Frontal cortex (tissue), 4 donors: Measurements from ENCODE around the gene APOB. TPM values are rescaled to one million over a fixed set of nuclear protein-coding genes. Genes with fewer than 3 reads are reported as not detected.

ENCODE experiments used
- DNase-seq, 2 donors: peaks; one replicate each; pipeline ENCODE4 v3.0.0; 2012; ENCODE audit warnings: low spot score in 2 of 2
- FAIRE-seq: peaks from 2 replicates; lab custom pipeline; 2012; peaks lifted over from hg19 to GRCh38; lab: Jason Lieb, UNC
- total RNA-seq: library from RNA; depleted of rRNA; stranded (reverse); fragments of >200 nt; gene quantifications from one replicate; pipeline ENCODE4 v1.2.3, GENCODE V29; 2014
- donor health status: control.
- donor health status: control.
- donor health status: control.

Gene APOB
- total RNA-seq, 1 donor from 2014 or later: 0.41 TPM

GRCh38 chr2:20959252-20959651 lies 84.6 kb downstream of the APOB start:
- DNase-seq: no peak
- no peak for FAIRE-seq

- DNase-seq (no peak), FAIRE-seq (no peak)
Observed at GRCh38 chr2:20957788-20958525, 85.9 kb downstream of the APOB start.

- no peak for FAIRE-seq
- no peak for DNase-seq
Observed at GRCh38 chr2:20955277-20956026, 88.4 kb downstream of the APOB start.

GRCh38 chr2:20953146-20953824 lies 90.6 kb downstream of the APOB start:
- no peak for FAIRE-seq

More at GRCh38 chr2:20953146-20953824, 90.6 kb downstream of the APOB start:
- DNase-seq: no peak

Other genes starting within 250 kb of the APOB start
- 17.1 TPM for gene LDAH, start 221.0 kb downstream of the APOB start, total RNA-seq
- gene TDRD15, start 79.9 kb upstream of the APOB start, total RNA-seq: under 0.01 TPM